ENCODE data around the gene SAPCD2. TPM values are rescaled to one million over a fixed set of nuclear protein-coding genes. Genes with fewer than 3 reads are reported as not detected.

Gene SAPCD2
- total RNA-seq, 1 experiment from 2014 or later: 59.9 TPM

- H3K4me3 ChIP-seq (ENCODE audit: insufficient read depth, low read depth, low read length): no peak overlapping the region
- peaks cover 22% of the 10 kb centered on the region for H3K27me3 ChIP-seq (ENCODE audit: control insufficient read depth, insufficient read depth, low read length)
- H3K36me3 ChIP-seq (replicated peaks; ENCODE audit: control insufficient read depth, insufficient read depth, low read length): peaks cover 2% of the 10 kb centered on the region
- DNase-seq: peak; percentile 49
These were observed 40.0 kb upstream of the SAPCD2 start for GRCh38 chr9:137110147-137110910.

GRCh38 chr9:137109250-137110146 lies 39.1 kb upstream of the SAPCD2 start:
- Histone ChIP-seq H3K36me3 (replicated peaks; ENCODE audit: control insufficient read depth, insufficient read depth, low read length) (peaks cover 2% of the 10 kb centered on the region), H3K27me3 (ENCODE audit: control insufficient read depth, insufficient read depth, low read length) (peaks cover 14% of the 10 kb centered on the region), H3K4me3 (ENCODE audit: insufficient read depth, low read depth, low read length) (no peak overlapping the region)
- peak; percentile 52 for DNase-seq

GRCh38 chr9:137108608-137109249 lies 38.4 kb upstream of the SAPCD2 start:
- DNase-seq: peak; percentile 46
- H3K36me3 ChIP-seq (replicated peaks; ENCODE audit: control insufficient read depth, insufficient read depth, low read length): peaks cover 5% of the 10 kb centered on the region
- no peak overlapping the region for H3K4me3 ChIP-seq (ENCODE audit: insufficient read depth, low read depth, low read length)
- peaks cover 8% of the 10 kb centered on the region for H3K27me3 ChIP-seq (ENCODE audit: control insufficient read depth, insufficient read depth, low read length)

GRCh38 chr9:137107982-137108381 lies 37.6 kb upstream of the SAPCD2 start:
- no peak overlapping the region for H3K4me3 ChIP-seq (ENCODE audit: insufficient read depth, low read depth, low read length)
- H3K27me3 ChIP-seq (ENCODE audit: control insufficient read depth, insufficient read depth, low read length): peaks cover under 1% of the 10 kb centered on the region; the same call in 1 of the 2 replicates
- H3K36me3 ChIP-seq (replicated peaks; ENCODE audit: control insufficient read depth, insufficient read depth, low read length): peaks cover 11% of the 10 kb centered on the region
- no peak for DNase-seq

GRCh38 chr9:137107312-137107921 lies 37.1 kb upstream of the SAPCD2 start:
- DNase-seq: peak; percentile 46
- Histone ChIP-seq H3K36me3 (replicated peaks; ENCODE audit: control insufficient read depth, insufficient read depth, low read length) (peaks cover 17% of the 10 kb centered on the region), H3K4me3 (ENCODE audit: insufficient read depth, low read depth, low read length) (no peak overlapping the region), H3K27me3 (ENCODE audit: control insufficient read depth, insufficient read depth, low read length) (no peaks in the 10 kb centered on the region)

- Histone ChIP-seq H3K4me3 (ENCODE audit: insufficient read depth, low read depth, low read length) (no peak overlapping the region), H3K27me3 (ENCODE audit: control insufficient read depth, insufficient read depth, low read length) (no peaks in the 10 kb centered on the region), H3K36me3 (replicated peaks; ENCODE audit: control insufficient read depth, insufficient read depth, low read length) (peaks cover 23% of the 10 kb centered on the region)
- no peak for DNase-seq
These were observed 36.4 kb upstream of the SAPCD2 start for GRCh38 chr9:137106662-137107250.

- DNase-seq: no peak
- H3K27me3 ChIP-seq (ENCODE audit: control insufficient read depth, insufficient read depth, low read length): no peaks in the 10 kb centered on the region
- H3K4me3 ChIP-seq (ENCODE audit: insufficient read depth, low read depth, low read length): no peak overlapping the region
- peaks cover 28% of the 10 kb centered on the region for H3K36me3 ChIP-seq (replicated peaks; ENCODE audit: control insufficient read depth, insufficient read depth, low read length)
These were observed 35.7 kb upstream of the SAPCD2 start for GRCh38 chr9:137105814-137106661.

GRCh38 chr9:137103206-137103999 lies 33.0 kb upstream of the SAPCD2 start:
- no peak for DNase-seq
- H3K4me3 ChIP-seq (ENCODE audit: insufficient read depth, low read depth, low read length): no peak overlapping the region
- H3K27me3 ChIP-seq (ENCODE audit: control insufficient read depth, insufficient read depth, low read length): no peaks in the 10 kb centered on the region
- H3K36me3 ChIP-seq (replicated peaks; ENCODE audit: control insufficient read depth, insufficient read depth, low read length): peaks cover 30% of the 10 kb centered on the region

GRCh38 chr9:137099231-137099630 lies 28.9 kb upstream of the SAPCD2 start:
- Histone ChIP-seq H3K27me3 (ENCODE audit: control insufficient read depth, insufficient read depth, low read length) (no peaks in the 10 kb centered on the region), H3K36me3 (replicated peaks; ENCODE audit: control insufficient read depth, insufficient read depth, low read length) (peaks cover 31% of the 10 kb centered on the region), H3K4me3 (ENCODE audit: insufficient read depth, low read depth, low read length) (no peak overlapping the region)
- DNase-seq: no peak

- H3K27me3 ChIP-seq (ENCODE audit: control insufficient read depth, insufficient read depth, low read length): no peaks in the 10 kb centered on the region
- no peak for DNase-seq
- H3K36me3 ChIP-seq (replicated peaks; ENCODE audit: control insufficient read depth, insufficient read depth, low read length): peaks cover 21% of the 10 kb centered on the region
- H3K4me3 ChIP-seq (ENCODE audit: insufficient read depth, low read depth, low read length): no peak overlapping the region
These were observed 27.6 kb upstream of the SAPCD2 start for GRCh38 chr9:137097761-137098462.

GRCh38 chr9:137096785-137097546 lies 26.6 kb upstream of the SAPCD2 start:
- no peak for DNase-seq
- Histone ChIP-seq H3K36me3 (replicated peaks; ENCODE audit: control insufficient read depth, insufficient read depth, low read length) (peaks cover 11% of the 10 kb centered on the region), H3K4me3 (ENCODE audit: insufficient read depth, low read depth, low read length) (no peak overlapping the region), H3K27me3 (ENCODE audit: control insufficient read depth, insufficient read depth, low read length) (no peaks in the 10 kb centered on the region)

All from H7 (cell line).